DOHH2 (cell line): ENCODE data around the gene ZNF546.
A peak's percentile ranks its signal among the peaks of the same experiment; 100 is the strongest.

Experiments
- H3F3A ChIP-seq: fragments of 200-600 bp; sonication (generic), shearing (Covaris generic); 2 replicates; pipeline ENCODE4 v1.6.0; 2016; ENCODE audit warnings: antibody characterized with exemption, mild to moderate bottlenecking; ENCODE audit not compliant: control insufficient read depth, insufficient read depth
- H3K27ac ChIP-seq: fragments of 200-600 bp; sonication (generic); 2 replicates; pipeline ENCODE4 v1.5.1; 2014; ENCODE audit warnings: low read depth, mild to moderate bottlenecking, low read length, moderate library complexity
- H3K27me3 ChIP-seq: fragments of 200-600 bp; sonication (generic); 2 replicates; pipeline ENCODE4 v1.6.1; 2014; ENCODE audit warnings: mild to moderate bottlenecking, low read length, mixed read lengths; ENCODE audit not compliant: control insufficient read depth
- H3K36me3 ChIP-seq: fragments of 200-600 bp; sonication (generic); 2 replicates; pipeline ENCODE4 v1.6.1; 2014; ENCODE audit warnings: mild to moderate bottlenecking, low read length, moderate library complexity, mixed read lengths; ENCODE audit not compliant: control insufficient read depth
- H3K4me1 ChIP-seq: fragments of 200-600 bp; sonication (generic); 2 replicates; pipeline ENCODE4 v1.6.1; 2014; ENCODE audit warnings: mild to moderate bottlenecking, low read length, mixed read lengths; ENCODE audit not compliant: control insufficient read depth
- H3K4me2 ChIP-seq: fragments of 200-600 bp; sonication (generic); 2 replicates; pipeline ENCODE4 v1.6.0; 2014; ENCODE audit warnings: mild to moderate bottlenecking, low read length, moderate library complexity
- H3K4me3 ChIP-seq: fragments of 200-600 bp; sonication (generic); 2 replicates; pipeline ENCODE4 v1.5.1; 2014; ENCODE audit warnings: mild to moderate bottlenecking, low read length, mixed read lengths
- H3K79me2 ChIP-seq: fragments of 200-600 bp; sonication (generic); 2 replicates; pipeline ENCODE4 v1.6.1; 2014; ENCODE audit warnings: mild to moderate bottlenecking, low read length, mixed read lengths; ENCODE audit not compliant: control insufficient read depth
- H3K9me2 ChIP-seq: fragments of 200-600 bp; sonication (generic); replicated peaks from 2 replicates; pipeline ENCODE4 v1.6.1; 2014; ENCODE audit warnings: mild to moderate bottlenecking, low read length, mixed read lengths; ENCODE audit not compliant: control insufficient read depth
- H3K9me3 ChIP-seq: fragments of 200-600 bp; sonication (generic); 2 replicates; pipeline ENCODE4 v1.6.1; 2014; ENCODE audit warnings: antibody characterized with exemption, low read length, mixed read lengths; ENCODE audit not compliant: control insufficient read depth, insufficient read depth
- H4K20me1 ChIP-seq: fragments of 200-600 bp; sonication (generic); 2 replicates; pipeline ENCODE4 v1.6.0; 2014; ENCODE audit warnings: low read depth, mild to moderate bottlenecking, antibody characterized with exemption, low read length, moderate library complexity; ENCODE audit not compliant: control insufficient read depth, insufficient read depth
- CTCF ChIP-seq: fragments of 200-600 bp; sonication (generic); IDR thresholded peaks from one replicate; pipeline ENCODE4 v1.5.1; 2014; ENCODE audit warnings: antibody characterized with exemption, mild to moderate bottlenecking, low read depth, low read length; ENCODE audit not compliant: poor library complexity, severe bottlenecking
- EZH2phosphoT487 ChIP-seq: fragments of 200-600 bp; sonication (generic); IDR thresholded peaks from 2 replicates; pipeline ENCODE4 v1.6.1; 2017; ENCODE audit warnings: borderline replicate concordance, mild to moderate bottlenecking, antibody characterized with exemption, low read length, moderate library complexity, mixed read lengths

ZNF546 gene

GRCh38 chr19:39968789-39969188 is 28.1 kb upstream of the ZNF546 start:
- no peak overlapping the region; the same call in 1 of the 2 replicates for H3K4me2 ChIP-seq
- no peaks in the 10 kb centered on the region for H3K9me2 ChIP-seq
- H3K79me2 ChIP-seq: peaks cover 29% of the 10 kb centered on the region
- peaks cover 4% of the 10 kb centered on the region; the same call in 1 of the 2 replicates for H3F3A ChIP-seq
- no peaks in the 10 kb centered on the region for H4K20me1 ChIP-seq
- no peaks in the 10 kb centered on the region for H3K27me3 ChIP-seq
- no peak for TF ChIP-seq CTCF
- no peak for TF ChIP-seq EZH2phosphoT487
- H3K9me3 ChIP-seq: no peaks in the 10 kb centered on the region
- H3K36me3 ChIP-seq: peaks cover 22% of the 10 kb centered on the region
- no peak overlapping the region for H3K4me3 ChIP-seq
- H3K27ac ChIP-seq: no peak overlapping the region
- peaks cover 27% of the 10 kb centered on the region for H3K4me1 ChIP-seq

- no peak for TF ChIP-seq EZH2phosphoT487
- TF ChIP-seq CTCF: no peak
- H3K27me3 ChIP-seq: no peaks in the 10 kb centered on the region
- peak overlapping the region; percentile 95; the same call in 1 of the 2 replicates for H3K4me2 ChIP-seq
Observed at GRCh38 chr19:39969266-39969665, 27.6 kb upstream of the ZNF546 start.

GRCh38 chr19:39969681-39970424 is 27.0 kb upstream of the ZNF546 start:
- peak overlapping the region; percentile 62 for H3K27ac ChIP-seq
- no peaks in the 10 kb centered on the region for H3K27me3 ChIP-seq
- peaks cover 33% of the 10 kb centered on the region for H3K36me3 ChIP-seq
- no peaks in the 10 kb centered on the region for H4K20me1 ChIP-seq
- H3K4me3 ChIP-seq: peak overlapping the region; percentile 92
- no peaks in the 10 kb centered on the region for H3F3A ChIP-seq
- TF ChIP-seq EZH2phosphoT487 (no peak), CTCF (no peak)
- H3K4me1 ChIP-seq: peaks cover 24% of the 10 kb centered on the region
- no peaks in the 10 kb centered on the region for H3K9me3 ChIP-seq
- no peaks in the 10 kb centered on the region for H3K9me2 ChIP-seq
- H3K4me2 ChIP-seq: peak overlapping the region; percentile 95
- H3K79me2 ChIP-seq: peaks cover 29% of the 10 kb centered on the region

More at GRCh38 chr19:39969266-39969665, 27.6 kb upstream of the ZNF546 start:
- H4K20me1 ChIP-seq: no peaks in the 10 kb centered on the region
- H3K79me2 ChIP-seq: peaks cover 29% of the 10 kb centered on the region
- H3K9me2 ChIP-seq: no peaks in the 10 kb centered on the region
- H3K27ac ChIP-seq: no peak overlapping the region
- H3K4me1 ChIP-seq: peaks cover 24% of the 10 kb centered on the region
- H3K36me3 ChIP-seq: peaks cover 27% of the 10 kb centered on the region
- no peaks in the 10 kb centered on the region for H3K9me3 ChIP-seq
- peak overlapping the region; percentile 92; the same call in 1 of the 2 replicates for H3K4me3 ChIP-seq
- H3F3A ChIP-seq: peaks cover under 1% of the 10 kb centered on the region; the same call in 1 of the 2 replicates
